Measurements from ENCODE around the gene NOS1AP.

Gene NOS1AP

GRCh38 chr1:162108426-162108825 is 38.9 kb downstream of the NOS1AP start:
- in situ Hi-C loops (cut with HindIII; ENCODE audit: low sequenced_read_pairs), result no loop called here
- no peak for DNase-seq (ENCODE audit: low read depth)
- TF ChIP-seq, protein P1, sequence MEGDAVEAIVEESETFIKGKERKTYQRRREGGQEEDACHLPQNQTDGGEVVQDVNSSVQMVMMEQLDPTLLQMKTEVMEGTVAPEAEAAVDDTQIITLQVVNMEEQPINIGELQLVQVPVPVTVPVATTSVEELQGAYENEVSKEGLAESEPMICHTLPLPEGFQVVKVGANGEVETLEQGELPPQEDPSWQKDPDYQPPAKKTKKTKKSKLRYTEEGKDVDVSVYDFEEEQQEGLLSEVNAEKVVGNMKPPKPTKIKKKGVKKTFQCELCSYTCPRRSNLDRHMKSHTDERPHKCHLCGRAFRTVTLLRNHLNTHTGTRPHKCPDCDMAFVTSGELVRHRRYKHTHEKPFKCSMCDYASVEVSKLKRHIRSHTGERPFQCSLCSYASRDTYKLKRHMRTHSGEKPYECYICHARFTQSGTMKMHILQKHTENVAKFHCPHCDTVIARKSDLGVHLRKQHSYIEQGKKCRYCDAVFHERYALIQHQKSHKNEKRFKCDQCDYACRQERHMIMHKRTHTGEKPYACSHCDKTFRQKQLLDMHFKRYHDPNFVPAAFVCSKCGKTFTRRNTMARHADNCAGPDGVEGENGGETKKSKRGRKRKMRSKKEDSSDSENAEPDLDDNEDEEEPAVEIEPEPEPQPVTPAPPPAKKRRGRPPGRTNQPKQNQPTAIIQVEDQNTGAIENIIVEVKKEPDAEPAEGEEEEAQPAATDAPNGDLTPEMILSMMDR (IDR thresholded peaks at IDR 0.05; ENCODE audit: low read depth, low read length, missing control alignments), result no peak
- no peak overlapping the region for H3K4me3 ChIP-seq (ENCODE audit: low read depth, low read length)

- no peak for DNase-seq (ENCODE audit: low read depth)
- in situ Hi-C loops (cut with HindIII; ENCODE audit: low sequenced_read_pairs), result no loop called here
- TF ChIP-seq, protein P1 (IDR thresholded peaks at IDR 0.05; ENCODE audit: low read depth, low read length, missing control alignments), result no peak
These were observed 41.4 kb downstream of the NOS1AP start for GRCh38 chr1:162110910-162111309.

DNA sequence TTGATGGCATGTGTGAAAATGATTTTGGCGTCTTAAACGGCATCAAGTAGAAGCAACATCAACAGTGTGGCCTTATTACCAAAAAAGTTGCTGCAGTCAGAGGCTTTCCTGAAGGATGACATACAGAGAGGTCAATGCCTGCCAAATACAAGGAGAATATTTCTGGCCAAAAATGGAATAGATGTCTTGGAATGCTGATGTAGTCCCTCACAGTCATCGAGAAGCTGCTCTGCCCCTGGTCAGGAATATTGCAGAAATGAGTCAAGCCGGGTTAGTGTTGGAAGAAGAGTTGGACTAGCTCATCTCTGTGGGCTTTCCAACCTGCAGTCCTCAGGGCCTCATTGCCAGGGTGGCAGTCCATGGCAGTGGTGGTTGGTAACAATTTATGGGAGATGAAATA is 42.1 kb downstream of the NOS1AP start:
- no peak for DNase-seq (ENCODE audit: low read depth)
- TF ChIP-seq, protein P1 (IDR thresholded peaks at IDR 0.05; ENCODE audit: low read depth, low read length, missing control alignments), result no peak
- no peak overlapping the region for H3K4me3 ChIP-seq (ENCODE audit: low read depth, low read length)
- in situ Hi-C loops (cut with HindIII; ENCODE audit: low sequenced_read_pairs), result no loop called here

More at GRCh38 chr1:162110910-162111309, 41.4 kb downstream of the NOS1AP start:
- no peak overlapping the region for H3K4me3 ChIP-seq (ENCODE audit: low read depth, low read length)

DNA sequence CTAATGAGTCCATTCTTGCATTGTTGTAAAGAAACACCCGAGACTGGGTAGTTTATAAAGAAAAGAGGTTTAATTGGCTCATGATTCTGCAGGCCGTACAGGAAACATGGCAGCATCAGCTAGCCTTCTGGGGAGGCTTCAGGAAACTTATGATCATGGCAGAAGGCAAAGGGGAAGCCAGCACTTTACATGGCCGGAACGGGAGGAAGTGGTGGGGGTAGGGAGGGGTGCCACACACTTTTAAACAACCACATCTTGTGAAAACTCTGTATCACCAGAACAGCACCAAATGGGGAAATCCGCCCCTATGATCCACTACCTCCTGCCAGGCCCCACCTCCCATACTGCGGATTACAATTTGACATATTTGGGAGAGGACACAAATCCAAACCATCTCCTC is 43.9 kb downstream of the NOS1AP start:
- no peak for DNase-seq (ENCODE audit: low read depth)
- in situ Hi-C loops (cut with HindIII; ENCODE audit: low sequenced_read_pairs), result no loop called here
- TF ChIP-seq, protein P1 (IDR thresholded peaks at IDR 0.05; ENCODE audit: low read depth, low read length, missing control alignments), result no peak
- H3K4me3 ChIP-seq (ENCODE audit: low read depth, low read length), result no peak overlapping the region

DNA sequence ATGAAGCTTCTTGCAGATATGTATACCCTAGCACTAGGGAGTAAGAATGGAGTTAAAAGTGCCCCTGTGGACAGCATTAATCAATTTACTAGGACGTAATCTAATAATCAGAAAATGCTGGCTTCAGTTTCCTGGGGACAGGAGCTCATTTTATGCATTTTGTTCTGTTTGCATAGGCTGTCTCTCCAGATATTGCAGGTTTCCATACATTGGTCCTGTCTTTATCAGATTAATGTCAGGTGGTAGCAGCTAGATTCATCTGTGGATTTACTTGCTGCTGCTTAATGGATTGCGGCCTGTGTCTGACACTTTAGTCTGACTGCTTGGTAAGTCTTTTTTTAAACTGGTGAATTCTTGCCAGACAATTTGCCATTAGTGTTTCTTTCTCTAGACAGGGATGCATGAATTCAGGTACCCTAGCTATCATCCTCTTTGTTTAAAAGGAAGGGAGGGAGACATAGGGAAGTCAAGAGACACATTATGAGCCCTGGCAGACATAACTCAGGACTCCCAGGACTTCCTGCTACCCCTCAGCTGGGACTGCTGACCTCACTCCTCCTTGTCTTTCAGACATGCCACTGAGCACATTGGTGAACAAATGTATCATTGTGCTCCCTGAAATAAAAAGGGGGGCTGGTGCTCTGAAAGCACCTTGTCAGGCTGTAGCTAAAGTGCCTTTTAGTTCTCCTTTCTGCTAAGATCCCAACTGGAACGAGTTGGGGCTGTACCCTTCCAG is 47.7 kb downstream of the NOS1AP start:
- no peak overlapping the region for H3K4me3 ChIP-seq (ENCODE audit: low read depth, low read length)
- no peak for DNase-seq (ENCODE audit: low read depth)
- TF ChIP-seq, protein P1 (IDR thresholded peaks at IDR 0.05; ENCODE audit: low read depth, low read length, missing control alignments), result no peak
- in situ Hi-C loops (cut with HindIII; ENCODE audit: low sequenced_read_pairs), result no loop called here

GRCh38 chr1:162118063-162118462 is 48.6 kb downstream of the NOS1AP start:
- no peak for DNase-seq (ENCODE audit: low read depth)
- TF ChIP-seq, protein P1 (IDR thresholded peaks at IDR 0.05; ENCODE audit: low read depth, low read length, missing control alignments), result no peak
- in situ Hi-C loops (cut with HindIII; ENCODE audit: low sequenced_read_pairs), result no loop called here
- H3K4me3 ChIP-seq (ENCODE audit: low read depth, low read length), result no peak overlapping the region

All from astrocyte of the cerebellum (primary cell).